ENCODE measurements around the gene IL11RA.

Gene IL11RA

GRCh38 chr9:34651876-34652601 is at the start of gene IL11RA:
TSS of gene IL11RA (plus strand) at chr9:34652185. CDS start at chr9:34655218, 3,033 bp downstream.
- peak; percentile 62 for DNase-seq

GRCh38 chr9:34603610-34604231 is 48.3 kb upstream of the IL11RA start:
- peak; percentile 82 for DNase-seq

DNA sequence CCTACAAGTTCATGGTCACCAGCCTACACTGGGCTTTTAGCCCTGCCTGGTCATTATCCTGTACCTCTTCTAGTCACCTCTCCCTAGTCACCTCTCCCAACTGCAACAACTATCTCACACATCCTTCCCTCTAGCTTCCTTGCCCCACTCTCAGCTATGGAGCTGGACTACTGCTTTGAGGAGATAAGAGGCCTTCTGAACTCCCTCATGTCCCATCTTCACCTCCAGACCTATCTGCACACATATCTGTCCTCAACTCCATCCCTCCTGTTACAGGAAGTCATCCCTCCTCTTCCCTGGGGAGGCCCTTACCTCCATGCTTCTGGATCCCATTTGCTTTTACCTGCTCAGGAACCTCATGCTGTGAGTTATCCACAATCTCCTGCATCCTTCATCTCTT is 45.8 kb upstream of the IL11RA start:
- no peak for DNase-seq

DNA sequence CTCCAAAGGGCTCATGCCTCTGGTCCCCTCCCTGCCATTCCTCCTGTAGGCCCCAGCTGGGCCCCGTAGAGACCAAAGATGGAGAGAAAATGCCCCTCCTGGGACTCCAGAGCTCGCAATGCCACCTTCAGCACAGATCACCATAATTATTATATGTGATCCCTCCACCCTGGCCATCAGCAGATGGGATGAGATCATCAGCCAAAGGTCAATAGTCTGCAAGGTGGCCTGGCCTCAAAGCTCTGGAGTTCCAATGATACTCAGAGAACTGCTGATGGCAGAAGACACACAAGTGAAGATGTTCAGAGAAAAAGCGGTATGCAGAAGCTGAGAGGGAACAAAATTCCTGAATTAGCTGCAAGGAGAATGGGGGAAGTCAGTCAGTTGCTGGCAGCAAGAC is 45.1 kb upstream of the IL11RA start:
- DNase-seq: no peak

DNA sequence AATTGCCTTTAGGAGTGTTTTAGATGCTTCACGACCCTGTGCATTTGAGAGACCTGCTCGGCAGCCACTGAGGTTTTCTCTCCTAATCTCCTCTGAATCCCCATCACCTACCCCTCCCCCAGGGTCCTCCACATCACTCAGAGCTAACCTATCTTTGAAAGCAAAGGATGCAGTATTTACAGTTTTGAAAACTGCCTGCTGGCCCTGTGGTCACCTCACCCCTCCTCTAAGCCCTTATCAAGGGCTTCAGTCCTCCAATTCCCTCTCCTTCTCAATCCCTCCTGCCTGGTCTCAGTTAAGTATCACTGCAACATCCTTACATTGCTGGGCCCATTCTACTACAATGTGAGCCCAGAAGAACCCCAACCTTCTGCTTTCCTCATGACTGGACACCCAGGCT is 44.7 kb upstream of the IL11RA start:
- DNase-seq: no peak

DNA sequence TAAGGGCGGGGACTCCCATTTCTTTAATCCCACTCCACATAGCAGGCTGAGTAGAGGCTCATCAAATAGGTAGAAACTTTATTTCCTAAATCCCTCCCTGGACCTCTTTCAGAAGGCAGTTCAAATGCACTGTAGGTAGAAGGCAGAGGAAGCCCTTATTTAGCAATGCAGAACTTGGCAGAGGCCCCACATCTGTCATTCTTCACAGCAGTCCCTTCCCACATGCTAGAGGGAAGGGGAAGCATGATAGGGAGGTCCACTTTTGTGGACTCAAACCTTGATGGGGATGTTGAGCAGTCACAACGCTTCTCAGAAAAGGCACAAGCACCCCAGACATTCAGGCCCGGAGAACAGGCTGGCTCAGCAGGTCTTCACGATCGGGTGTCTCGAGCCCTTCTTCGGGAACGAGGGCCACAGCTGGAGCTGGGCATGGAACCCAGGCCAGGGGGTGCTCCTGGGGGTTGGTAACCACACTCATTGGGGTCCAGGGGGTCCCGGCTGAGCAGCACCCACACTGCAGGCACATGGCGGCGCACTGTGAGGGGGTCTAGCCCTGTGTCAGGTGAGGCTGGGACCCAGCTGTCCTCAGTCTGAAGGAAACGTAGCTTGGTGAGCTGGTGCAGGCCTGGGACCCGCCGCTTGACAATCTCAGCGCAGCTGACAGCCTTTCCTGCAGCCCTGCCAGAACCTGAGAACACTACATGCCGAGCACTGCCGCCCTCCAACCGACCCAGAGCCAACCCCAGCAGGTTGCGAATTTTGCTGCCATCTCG is 41.4 kb upstream of the IL11RA start:
- no peak for DNase-seq

GRCh38 chr9:34611251-34611810 is 40.7 kb upstream of the IL11RA start:
- DNase-seq: no peak

DNA sequence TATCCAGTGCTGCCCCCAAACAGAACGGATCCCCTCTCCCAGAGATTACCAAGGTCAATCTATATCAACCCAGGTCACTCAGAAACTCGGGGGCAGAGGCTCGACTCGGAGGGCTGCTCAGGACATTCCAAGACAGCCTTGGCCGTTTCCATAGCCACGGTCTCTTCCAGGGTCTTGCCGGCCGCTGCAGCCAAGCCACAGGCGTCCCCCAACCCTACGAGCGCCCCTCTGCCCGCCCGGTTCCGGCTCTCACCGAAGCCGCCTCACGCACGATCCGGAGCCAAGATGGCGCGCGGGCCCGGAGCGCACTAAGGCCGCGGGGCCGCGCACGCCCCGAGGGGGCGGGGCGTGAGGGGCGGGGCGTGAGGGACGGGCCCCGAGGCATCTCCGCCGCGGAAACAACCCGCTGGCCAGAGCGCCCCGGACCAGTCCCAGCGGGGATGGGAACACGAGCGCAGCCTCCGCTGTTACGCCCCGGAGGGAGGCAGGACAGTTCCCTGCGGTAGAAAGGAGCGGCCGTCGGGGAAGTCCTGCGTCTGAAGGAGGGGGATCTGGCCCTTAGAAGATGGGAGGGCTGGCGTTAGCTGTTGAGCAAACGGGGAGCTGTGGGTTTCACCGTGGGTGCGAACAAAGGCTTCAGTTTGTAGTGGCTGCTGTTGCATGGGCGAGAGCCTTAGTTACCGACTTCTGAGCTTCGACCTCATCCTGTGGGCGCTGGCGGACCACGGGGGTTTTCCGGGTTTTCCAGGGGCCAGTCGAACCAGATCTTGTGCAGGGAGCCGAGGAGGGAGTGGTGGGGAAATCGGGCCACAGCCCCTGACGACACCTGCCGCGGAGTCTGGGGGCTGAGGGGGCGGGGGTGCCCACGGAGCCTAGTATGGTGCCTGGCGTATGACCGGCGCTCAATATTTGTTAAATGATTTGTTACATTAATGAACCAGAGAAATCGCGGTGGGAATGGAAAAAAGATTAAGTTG is 39.9 kb upstream of the IL11RA start, which contains the start of gene RPP25L:
Gene RPP25L (minus strand): TSS at position 287 of the 977 bp plus-strand sequence. CDS start 801 bp downstream, outside the sequence.
- peak; percentile 85 for DNase-seq

DNA sequence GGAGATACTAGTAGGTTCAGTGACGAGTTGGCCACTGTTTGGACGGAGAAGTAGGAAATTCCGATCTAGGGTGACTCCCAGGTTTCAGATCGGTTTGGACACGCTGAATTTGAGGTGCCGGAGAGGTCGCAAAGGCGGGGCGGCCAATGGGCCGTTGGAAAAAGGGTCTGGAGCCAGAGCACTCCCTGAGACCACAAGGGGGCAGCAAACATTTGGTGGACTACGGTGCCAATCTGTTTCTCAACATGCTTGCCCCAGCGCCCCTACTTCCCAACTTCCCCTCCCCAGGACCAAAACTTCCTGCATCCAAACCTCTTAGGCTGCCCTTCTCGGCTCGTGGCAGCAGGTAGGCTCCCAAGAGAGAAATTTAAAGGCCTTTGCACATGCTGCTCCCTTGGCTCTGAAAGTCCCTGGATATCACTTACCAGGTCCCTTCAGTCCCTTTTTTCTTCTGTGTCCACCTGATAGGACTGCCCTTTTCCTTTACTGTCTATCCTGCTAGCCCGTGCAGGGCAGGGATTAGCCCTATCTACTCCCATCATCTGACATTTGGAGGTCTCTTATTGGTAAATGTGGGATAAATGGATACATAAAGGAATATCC is 39.1 kb upstream of the IL11RA start:
- DNase-seq: peak; percentile 66

DNA sequence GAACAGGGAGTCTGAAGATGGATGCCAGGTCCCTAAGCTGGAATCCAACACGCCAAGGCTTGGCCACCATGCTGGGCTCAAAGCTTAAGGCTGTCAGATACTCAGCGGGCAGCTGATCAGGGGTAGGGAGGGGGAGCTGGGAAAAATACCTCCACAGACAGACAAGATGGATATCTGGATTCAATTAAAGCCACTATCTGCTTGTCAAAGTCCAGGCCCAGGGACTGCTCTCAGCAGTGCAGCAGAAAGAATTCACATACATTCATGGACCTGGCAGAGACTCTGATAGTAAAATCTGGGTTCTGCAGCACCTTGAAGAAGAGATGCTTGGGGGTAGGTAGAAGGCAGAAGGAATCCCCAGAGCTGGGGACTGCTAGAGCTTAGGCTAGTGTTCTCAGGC is 36.9 kb upstream of the IL11RA start:
- DNase-seq: no peak

DNA sequence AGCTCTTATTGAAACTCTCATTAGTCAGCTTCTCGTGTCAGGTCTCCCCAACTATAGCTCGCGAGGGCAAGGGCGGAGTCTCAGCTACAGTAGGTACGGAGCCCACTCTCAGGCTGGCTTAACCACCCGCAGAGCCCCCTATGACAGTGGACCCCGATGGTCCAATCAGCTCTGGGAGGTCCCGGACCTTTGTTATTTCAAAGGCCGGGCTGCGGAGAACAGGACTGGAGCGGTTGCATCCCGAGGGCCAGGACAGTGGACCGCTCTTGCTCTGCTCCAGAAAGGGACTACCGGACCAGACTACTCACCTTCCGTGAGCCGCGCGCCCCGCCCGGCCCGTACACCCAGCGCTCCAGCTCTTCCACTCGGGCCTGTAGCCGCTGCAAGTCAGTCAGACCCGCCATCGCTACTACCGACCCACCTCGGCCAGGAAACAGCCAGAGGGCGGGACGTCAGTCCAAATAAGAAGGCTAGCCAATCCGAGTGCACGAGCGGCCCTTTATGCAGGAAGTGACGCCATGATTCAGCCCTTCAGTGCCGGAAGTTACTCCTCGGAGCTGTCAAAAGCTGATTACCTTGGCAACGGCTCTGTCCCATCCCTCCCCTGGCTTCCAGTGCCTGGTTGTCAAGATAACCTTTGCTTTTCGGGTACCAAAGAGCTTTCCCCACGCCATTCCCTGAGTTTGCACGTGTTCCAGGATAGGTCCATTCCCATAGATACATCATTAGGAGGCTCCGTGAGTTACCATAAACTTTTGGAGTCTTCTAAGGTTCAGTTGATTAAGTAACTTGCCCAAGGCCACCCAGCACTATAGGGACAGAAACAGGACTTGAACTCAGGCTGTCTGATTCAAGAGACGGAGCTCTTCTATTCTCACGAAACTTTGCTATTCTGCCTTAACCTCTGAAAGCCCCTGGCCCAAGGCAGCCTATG is 31.7 kb upstream of the IL11RA start, which contains the start of gene DCTN3:
Gene DCTN3 (minus strand): TSS at position 435 of the 934 bp plus-strand sequence. CDS start 31 bp downstream, at position 404.
- DNase-seq: peak; percentile 91

DNA sequence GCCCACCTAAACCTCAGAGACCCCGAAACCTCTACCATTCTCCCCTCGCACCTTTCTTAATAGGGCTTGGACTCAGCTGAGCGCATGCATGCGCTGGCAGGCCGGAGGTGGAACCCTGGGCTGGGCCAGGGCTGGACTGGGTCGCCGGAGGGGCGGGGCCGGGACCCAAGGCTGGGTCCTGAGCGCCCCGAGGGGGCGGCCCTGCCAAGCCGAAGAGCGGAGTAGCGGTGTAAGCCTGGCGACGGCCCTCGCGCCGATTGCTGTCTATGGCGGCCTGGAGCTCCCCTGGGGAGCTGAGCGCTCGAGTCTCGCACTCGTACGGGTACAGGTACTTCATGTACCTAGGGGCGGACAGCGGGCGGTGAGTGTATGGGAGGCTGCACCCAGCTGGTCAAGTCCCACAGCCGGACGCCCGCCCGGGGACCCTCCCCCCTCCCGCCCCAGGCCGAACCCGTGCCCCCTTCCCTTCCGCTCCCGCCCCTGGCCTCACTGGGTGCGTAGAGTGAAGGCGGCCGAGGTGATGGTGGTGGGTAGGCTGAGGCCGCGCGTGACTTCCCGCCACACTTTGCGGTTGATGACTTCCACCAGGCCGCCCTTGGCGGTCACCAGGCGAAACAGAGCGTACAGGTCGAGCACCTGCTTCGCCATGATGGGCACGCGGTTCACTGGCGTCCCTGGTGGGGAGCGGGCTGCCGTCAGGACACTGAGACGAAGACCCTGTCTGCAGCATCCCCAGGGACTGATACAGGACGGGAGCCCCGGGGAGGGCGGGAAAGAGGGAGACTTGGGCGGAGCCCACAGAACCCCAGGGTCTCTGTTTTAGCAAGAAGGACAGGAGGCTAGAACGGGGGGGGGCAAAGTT is 28.4 kb upstream of the IL11RA start:
- DNase-seq: peak; percentile 23

DNA sequence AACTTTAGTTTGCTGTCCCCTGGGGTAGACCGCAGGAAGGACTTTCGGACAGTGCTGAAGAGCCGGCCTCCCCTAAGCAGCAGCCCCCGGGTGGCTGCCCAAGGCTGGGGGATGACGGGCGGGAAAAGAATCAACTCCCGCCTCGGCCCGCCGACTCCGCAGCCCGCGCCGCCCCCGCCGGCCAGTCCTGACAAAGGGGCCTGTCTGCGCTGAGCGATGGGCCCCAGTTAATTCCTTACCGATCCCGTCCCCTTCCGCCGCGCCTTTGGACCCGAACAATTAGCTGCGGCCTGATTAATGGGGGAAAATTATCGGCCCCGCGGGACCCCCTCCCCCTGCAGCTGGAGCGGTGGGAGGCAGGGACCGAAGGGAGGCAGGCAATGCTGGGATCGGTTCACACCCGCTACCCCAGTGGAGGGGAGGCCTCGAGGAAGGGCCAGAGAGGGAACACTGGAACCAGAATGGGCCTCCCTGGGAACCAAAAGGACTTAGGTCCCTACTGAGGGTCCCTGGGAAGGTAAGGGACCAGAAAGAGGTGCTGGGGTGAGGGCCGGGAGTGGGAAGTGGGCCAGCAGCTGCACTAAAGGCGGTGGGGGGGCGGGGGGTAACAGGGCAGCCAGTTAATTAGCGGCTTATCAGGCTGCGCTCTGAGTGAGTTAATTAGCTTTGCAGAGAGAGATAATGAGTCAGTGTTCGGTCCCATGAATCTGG is 27.4 kb upstream of the IL11RA start:
- DNase-seq: no peak

DNA sequence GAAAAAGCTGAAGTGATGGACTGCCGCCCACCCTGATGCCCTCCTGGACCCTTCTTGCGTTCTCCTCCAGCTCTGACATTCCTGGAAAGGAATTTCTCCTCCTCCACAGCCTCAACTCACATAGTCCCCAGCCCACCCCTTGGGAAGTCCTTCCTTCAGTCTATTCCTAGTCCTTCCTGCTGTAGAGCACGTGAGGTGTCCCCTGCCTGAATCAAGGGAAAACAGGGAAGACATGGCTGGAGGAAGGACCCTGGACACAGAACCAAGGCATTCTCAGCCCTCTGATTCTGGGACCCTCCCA is 26.8 kb upstream of the IL11RA start:
- no peak for DNase-seq

DNA sequence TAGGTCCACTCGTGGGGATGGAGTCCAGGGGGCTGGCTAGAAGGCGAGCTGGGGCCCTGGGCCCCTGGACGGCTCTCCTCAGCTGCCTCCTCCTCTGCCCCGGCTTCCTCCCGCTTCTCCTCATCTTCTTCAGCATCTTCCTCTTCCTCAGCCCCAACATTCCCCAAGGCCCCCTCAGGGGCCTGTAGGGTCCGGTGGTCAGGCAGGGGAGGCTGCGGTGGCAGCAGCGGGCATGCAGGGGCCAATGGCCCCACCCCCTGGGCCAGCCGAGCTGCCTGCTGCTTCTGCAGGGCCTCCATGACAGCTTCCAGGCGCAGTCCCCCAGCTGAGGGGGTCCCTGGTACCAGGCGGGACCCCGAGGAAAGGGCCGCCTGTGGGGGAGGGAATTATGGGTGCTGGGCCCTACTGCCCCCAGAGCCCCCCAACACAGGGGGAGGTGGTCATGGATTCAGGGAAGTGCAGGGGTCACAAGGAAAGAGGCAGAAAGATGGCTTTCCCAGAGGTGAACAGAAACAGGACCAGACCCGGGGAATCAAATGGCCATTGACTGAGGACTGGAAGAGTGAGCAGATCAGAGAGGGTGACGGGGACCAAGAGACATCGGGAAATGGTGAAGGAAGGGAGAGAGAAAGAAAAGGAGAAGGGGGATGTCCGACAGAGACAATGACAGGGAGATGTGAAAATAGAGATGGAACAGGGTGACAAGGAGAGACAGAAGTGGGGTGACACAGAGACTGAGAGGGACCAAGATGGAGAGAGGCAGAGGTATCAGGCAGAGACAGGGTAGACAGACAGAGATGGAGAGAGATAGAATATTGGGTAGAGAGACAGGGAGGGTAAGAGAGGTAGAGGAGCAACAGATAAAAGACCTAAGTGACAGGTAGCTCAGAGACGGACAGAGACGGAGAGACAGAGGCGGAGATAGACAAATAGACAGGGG is 24.0 kb upstream of the IL11RA start:
- no peak for DNase-seq

DNA sequence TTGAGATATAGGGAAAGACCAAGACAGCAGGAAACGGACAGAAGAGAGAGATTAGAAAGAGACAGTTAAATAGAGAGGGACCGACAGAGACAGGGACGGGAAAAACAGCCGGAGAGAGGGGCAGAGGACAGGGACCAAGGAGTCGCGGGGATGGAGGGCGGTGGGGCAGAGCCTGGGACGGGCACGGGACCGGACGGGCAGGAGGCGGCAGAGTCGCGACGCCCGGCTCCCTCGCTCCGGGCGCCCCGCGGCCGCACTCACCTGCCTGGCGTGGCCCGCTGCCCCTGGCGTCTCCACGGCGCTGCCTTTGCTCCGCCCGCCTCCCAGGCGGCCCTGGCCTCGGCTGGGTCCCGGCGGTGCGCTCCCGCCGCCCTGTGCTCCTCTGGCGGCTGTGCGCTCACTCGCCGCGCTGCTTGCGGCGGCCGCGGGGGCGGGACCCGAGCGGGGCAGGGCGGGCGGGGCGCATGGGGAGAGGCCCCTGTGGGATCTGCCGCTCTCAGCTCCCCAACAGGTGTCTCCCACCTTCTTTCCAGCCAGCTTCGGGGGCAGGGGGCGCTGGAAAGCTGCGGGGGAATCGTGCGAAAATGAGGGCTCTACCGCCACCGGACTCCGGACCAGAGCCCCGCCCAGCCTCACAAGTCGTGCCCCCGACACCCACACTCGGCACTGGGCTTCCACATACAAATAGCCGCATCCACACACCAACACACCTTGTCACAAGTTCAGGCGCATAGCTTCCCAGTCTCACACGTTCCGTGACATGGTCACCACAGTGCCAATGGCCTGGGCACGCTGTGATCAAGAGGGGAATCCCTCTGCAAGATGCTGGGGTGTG is 23.1 kb upstream of the IL11RA start, which contains the start of gene ARID3C:
Gene ARID3C (minus strand): TSS at position 411 of the 835 bp plus-strand sequence. CDS start 1,052 bp downstream, outside the sequence.
- peak; percentile 63 for DNase-seq

GRCh38 chr9:34629491-34629808 is 22.5 kb upstream of the IL11RA start:
- no peak for DNase-seq
